A673 (cell line): ENCODE results near the gene GGN.
A peak's percentile ranks its signal among the peaks of the same experiment; 100 is the strongest.

Source experiments
- EZH2 ChIP-seq: fragments of 200-600 bp; sonication (generic); IDR thresholded peaks from 2 replicates; pipeline ENCODE4 v1.6.1; 2017; ENCODE audit warnings: borderline replicate concordance, low read depth, mild to moderate bottlenecking, mixed read lengths, antibody characterized with exemption, low read length; ENCODE audit not compliant: poor library complexity, severe bottlenecking
- TF ChIP-seq, protein P1 (sequence below): fragments of 300-800, 200-600 bp; sonication (generic); conservative IDR thresholded peaks from 2 replicates; pipeline ENCODE4 v1.5.1; 2017; ENCODE audit warnings: low read depth, mild to moderate bottlenecking, antibody characterized with exemption, low read length, moderate library complexity, mixed read lengths

DNA sequence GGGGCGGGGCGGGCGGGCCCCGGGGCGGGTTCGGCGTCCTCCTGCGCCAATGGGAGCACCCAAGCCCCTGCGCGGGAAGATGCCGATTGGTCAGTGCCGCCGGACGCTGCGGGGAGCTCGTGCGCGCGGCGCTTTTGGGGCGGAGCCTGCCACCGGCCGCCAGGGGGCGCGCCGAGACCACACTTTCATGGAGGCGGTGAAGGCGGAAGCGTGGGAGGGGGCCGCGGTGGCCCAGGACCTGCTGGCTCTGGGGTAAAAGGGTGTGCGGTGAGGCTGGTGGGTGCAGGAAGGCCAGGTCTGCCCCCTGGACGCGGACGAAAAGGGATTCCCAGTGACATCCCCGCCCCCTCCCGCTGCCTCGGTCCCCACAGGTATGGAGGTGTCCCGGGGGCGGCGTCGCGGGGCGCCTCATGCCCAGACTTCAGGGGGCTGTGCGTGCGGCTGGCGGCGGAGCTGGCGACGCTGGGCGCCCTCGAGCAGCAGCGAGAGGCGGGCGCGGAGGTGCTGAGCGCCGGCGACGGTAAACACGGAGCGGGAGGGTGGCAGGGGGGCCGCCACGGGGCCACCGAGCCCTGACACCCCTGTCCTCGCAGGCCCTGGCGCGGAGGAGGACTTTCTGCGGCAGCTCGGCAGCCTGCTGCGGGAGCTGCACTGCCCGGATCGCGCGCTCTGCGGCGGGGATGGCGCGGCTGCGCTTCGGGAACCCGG, 15.3 kb upstream of the GGN start, which contains the start of gene FAM98C:
- TF ChIP-seq EZH2: no peak
- TF ChIP-seq, protein P1, sequence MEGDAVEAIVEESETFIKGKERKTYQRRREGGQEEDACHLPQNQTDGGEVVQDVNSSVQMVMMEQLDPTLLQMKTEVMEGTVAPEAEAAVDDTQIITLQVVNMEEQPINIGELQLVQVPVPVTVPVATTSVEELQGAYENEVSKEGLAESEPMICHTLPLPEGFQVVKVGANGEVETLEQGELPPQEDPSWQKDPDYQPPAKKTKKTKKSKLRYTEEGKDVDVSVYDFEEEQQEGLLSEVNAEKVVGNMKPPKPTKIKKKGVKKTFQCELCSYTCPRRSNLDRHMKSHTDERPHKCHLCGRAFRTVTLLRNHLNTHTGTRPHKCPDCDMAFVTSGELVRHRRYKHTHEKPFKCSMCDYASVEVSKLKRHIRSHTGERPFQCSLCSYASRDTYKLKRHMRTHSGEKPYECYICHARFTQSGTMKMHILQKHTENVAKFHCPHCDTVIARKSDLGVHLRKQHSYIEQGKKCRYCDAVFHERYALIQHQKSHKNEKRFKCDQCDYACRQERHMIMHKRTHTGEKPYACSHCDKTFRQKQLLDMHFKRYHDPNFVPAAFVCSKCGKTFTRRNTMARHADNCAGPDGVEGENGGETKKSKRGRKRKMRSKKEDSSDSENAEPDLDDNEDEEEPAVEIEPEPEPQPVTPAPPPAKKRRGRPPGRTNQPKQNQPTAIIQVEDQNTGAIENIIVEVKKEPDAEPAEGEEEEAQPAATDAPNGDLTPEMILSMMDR: peak; percentile 93
